NCI-H345 (cell line): ENCODE measurements around the gene GAB2.
"Not testable (repeated sequence)": the region's sequence is repeated elsewhere in the genome, so short reads cannot be mapped to it uniquely, and the experiment has no call there.

Experiments
- DNase-seq: peaks from one replicate; lab custom pipeline; 2025; lab: John Stamatoyannopoulos, UW

Gene GAB2

GRCh38 chr11:78365381-78365792 is 52.2 kb downstream of the GAB2 start:
- DNase-seq = no peak

GRCh38 chr11:78364128-78364751 is 53.4 kb downstream of the GAB2 start:
- no peak for DNase-seq

GRCh38 chr11:78363024-78363619 is 54.5 kb downstream of the GAB2 start:
- no peak for DNase-seq

- no peak for DNase-seq
Measured at GRCh38 chr11:78361228-78361627, 56.4 kb downstream of the GAB2 start.

- DNase-seq = no peak
Measured at GRCh38 chr11:78359921-78360320, 57.7 kb downstream of the GAB2 start.

GRCh38 chr11:78357924-78358323 is 59.7 kb downstream of the GAB2 start:
- not testable (repeated sequence) for DNase-seq

GRCh38 chr11:78357425-78357824 is 60.2 kb downstream of the GAB2 start:
- DNase-seq = not testable (repeated sequence)

- DNase-seq = not testable (repeated sequence)
Measured at GRCh38 chr11:78355742-78356141, 61.9 kb downstream of the GAB2 start.

GRCh38 chr11:78355309-78355705 is 62.3 kb downstream of the GAB2 start:
- peak; percentile 22 for DNase-seq

GRCh38 chr11:78354408-78355308 is 63.0 kb downstream of the GAB2 start:
- peak; percentile 79 for DNase-seq

- DNase-seq = peak; percentile 26
Measured at GRCh38 chr11:78351979-78352841, 65.4 kb downstream of the GAB2 start.

- DNase-seq = peak; percentile 84
Measured at GRCh38 chr11:78351193-78351592, 66.4 kb downstream of the GAB2 start.

- DNase-seq = no peak
Measured at GRCh38 chr11:78350646-78351165, 66.9 kb downstream of the GAB2 start.

- DNase-seq = no peak
Measured at GRCh38 chr11:78350091-78350645, 67.5 kb downstream of the GAB2 start.

GRCh38 chr11:78349624-78350023 is 68.0 kb downstream of the GAB2 start:
- no peak for DNase-seq

GRCh38 chr11:78349114-78349513 is 68.5 kb downstream of the GAB2 start:
- DNase-seq = no peak

GRCh38 chr11:78347956-78348355 is 69.7 kb downstream of the GAB2 start:
- no peak for DNase-seq

GRCh38 chr11:78346799-78347198 is 70.8 kb downstream of the GAB2 start:
- no peak for DNase-seq

- no peak for DNase-seq
Measured at GRCh38 chr11:78345450-78345849, 72.2 kb downstream of the GAB2 start.

- DNase-seq = no peak
Measured at GRCh38 chr11:78344676-78345075, 72.9 kb downstream of the GAB2 start.

GRCh38 chr11:78344094-78344493 is 73.5 kb downstream of the GAB2 start:
- DNase-seq = no peak
